Tibial nerve (tissue), 3 donors: ENCODE results near the gene S100A10.

Experiments used
- POLR2A ChIP-seq, 2 donors: fragments of 450-650 bp; IDR thresholded peaks; one replicate each; pipeline ENCODE4 v1.6.1; 2017; ENCODE audit warnings: antibody characterized with exemption in 2 of 2, mild to moderate bottlenecking in 2 of 2, moderate library complexity in 2 of 2
- TF ChIP-seq, protein P1 (sequence below), 5 experiments: fragments of 200-600 bp in 3 of 5; fragments of 450-650 bp in 2 of 5; sonication (generic) in 3 of 5; IDR thresholded peaks; one replicate each; pipeline ENCODE4 v1.5.1; 2016 to 2019; ENCODE audit warnings: antibody characterized with exemption in 5 of 5, mild to moderate bottlenecking in 3 of 5, moderate library complexity in 2 of 5

DNA sequence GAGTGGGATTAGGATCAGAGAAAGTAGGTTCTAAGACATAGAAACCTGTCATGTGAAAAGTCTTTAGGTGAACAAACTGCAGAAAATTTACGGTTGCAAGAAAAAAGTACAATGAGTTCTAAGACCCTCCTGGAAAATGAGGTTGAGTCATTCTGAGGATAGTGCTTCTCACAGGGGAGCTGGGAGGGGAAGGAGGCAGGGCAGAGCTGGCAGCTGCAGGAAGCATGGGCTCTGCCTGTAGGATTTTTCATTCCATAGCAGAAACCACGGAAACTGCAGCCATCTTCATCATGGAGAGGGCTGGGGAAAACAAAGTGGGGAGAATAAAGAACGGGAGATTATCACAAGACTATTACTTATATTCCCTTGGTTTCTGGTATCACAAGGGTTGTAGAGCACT lies 58.5 kb downstream of the S100A10 start:
- no peak for TF ChIP-seq POLR2A (IDR thresholded peaks at IDR 0.05)
- TF ChIP-seq, protein P1, sequence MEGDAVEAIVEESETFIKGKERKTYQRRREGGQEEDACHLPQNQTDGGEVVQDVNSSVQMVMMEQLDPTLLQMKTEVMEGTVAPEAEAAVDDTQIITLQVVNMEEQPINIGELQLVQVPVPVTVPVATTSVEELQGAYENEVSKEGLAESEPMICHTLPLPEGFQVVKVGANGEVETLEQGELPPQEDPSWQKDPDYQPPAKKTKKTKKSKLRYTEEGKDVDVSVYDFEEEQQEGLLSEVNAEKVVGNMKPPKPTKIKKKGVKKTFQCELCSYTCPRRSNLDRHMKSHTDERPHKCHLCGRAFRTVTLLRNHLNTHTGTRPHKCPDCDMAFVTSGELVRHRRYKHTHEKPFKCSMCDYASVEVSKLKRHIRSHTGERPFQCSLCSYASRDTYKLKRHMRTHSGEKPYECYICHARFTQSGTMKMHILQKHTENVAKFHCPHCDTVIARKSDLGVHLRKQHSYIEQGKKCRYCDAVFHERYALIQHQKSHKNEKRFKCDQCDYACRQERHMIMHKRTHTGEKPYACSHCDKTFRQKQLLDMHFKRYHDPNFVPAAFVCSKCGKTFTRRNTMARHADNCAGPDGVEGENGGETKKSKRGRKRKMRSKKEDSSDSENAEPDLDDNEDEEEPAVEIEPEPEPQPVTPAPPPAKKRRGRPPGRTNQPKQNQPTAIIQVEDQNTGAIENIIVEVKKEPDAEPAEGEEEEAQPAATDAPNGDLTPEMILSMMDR (IDR thresholded peaks at IDR 0.05), result no peak
